Fibroblast of gingiva (primary cell): Measurements from ENCODE around the gene DNAJB7.
"Not testable (repeated sequence)": the region's sequence is repeated elsewhere in the genome, so short reads cannot be mapped to it uniquely, and the experiment has no call there.

Experiments used
- DNase-seq: peaks from one replicate; pipeline ENCODE4 v3.0.0-alpha.2; 2011; ENCODE audit warnings: low read depth

Gene DNAJB7

DNA sequence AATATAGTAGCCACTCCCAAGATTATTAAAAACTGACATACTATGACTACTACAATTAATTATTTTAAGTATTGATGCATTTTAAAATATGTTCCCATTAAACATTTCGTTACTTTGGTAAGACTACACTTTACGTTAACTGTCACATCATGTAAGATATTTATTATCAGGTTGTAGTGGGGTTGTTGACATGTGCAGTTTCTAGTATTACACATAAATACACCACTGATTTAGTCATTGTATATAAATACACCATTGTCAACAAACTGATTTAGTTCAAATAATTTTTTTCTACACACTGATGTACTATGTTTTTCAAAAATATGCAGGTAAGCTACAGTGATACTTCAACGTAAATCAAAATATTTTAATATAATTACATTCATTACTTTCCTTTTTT is 17.0 kb downstream of the DNAJB7 start:
- DNase-seq: no peak

DNA sequence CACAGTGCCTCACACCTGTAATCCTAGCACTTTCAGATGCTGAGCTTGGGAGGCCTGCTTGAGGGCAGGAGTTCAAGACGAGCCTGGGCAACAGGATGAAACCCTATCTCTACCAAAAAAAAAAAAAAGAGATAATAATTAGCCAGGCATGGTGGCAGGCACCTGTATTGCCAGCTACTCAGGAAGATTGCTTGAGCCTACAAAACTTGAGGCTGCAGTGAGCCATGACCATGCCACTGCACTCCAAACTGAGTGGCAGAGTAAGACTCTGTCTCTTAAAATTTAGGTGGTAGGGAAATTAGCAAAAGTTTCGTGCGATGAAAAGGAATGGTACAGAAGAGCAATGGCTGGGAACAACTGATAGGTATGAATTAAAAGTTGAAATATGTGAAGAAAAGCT is 23.4 kb downstream of the DNAJB7 start:
- DNase-seq: no peak

DNA sequence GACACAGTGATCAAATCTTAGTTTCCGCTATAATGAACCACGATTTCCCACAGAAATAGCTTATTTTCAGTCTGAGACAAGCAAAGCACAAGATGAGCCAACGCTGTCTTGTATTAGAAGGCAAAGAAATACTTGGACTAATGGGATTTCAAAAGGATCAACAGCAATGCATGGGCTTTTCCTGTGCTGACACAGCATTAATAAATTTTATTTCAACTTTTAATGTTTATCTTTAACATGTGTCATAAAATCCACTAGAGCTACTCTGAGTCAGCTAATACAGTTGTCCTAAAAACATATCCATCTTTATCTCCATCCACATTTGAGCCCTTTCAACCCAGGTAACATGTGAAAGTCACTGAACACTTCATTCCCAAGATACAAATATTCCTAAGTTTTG is 27.3 kb downstream of the DNAJB7 start:
- no peak for DNase-seq

DNA sequence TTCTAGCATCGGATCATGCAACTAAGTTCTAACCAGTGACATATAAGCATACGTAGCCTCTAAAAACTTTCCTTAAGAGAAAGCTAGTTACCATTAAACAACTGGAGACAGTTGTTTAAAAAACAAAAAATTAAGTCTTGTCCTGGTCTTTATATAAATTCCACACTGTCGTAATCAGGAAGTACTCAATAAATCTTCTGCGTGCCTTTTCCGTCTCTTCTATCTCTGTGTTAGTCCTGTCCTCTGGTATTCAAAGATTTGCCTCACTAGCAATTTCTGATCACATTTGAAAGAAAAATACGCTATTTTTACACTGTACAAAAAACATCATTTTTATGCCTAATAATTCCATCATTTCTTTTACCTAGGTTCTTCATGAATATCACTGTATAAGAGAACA is 32.8 kb downstream of the DNAJB7 start:
- no peak for DNase-seq

DNA sequence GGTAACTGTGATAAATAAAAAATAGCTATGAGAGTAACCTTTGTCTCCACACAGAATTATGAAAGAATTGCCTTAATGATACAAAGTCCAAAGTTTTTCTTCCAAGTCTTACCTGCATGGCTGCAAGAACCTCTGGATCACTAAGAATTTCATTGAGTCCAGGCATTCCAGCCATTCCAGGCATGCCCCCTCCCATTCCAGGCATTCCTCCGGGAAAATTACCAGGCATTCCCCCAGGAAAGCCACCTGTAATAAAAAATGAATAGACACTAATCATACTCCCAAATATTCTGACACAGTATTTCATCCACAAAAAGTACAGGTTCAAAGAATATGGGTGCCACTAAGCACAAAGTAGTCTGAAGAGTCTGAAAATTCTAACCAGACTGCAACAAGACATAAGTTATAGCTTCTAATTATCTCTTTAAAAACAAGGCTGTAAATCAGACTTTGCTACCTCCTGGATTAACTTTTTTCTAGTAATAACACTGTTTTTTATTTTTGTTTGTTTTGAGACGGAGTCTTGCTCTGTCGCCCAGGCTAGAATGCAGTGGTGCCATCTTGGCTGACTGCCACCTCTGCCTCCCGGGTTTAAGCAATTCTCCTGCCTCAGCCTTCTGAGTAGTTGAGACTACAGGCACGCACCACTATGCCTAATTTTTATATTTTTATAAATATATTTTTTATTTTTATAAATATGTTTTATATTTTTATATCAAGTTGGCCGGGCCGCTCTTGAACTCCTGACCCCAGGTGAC is 34.8 kb downstream of the DNAJB7 start:
- no peak for DNase-seq

DNA sequence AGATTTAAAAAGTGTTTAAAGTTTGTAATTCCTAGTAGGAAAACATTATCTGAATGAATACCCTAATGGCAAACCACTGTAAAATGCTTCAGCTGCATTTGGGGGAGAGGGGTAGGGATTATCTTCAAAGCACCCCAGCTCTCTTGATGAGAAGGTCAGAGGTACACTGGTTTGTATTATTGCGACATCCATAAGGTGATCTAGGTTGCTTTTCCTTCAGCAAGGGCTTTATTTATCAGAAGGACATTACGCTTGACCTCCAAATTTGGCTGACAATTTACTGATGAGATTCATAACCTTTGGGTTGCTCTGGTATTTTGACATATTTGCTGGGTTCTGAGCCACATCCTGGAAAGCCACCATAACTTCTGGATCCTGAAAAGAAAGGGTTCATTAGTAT is 35.6 kb downstream of the DNAJB7 start:
- DNase-seq: not testable (repeated sequence)

DNA sequence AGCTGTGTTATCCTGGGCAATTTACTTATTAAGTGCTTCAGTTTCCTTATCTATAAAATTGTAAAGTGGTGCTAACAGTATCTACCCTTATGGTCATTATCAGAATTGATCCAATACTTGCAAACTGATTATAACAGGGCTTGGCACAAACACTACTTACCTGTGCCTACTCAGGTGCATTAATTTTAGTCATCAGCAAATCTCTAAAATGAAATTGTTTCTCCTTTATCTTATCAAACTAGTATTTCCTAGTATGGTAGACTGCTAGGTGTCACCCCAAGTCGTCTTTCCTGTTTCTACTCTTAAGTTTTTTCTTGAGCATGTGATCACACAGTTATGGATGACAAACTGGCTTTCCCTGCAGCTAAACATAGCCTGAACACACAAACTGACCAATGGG is 38.5 kb downstream of the DNAJB7 start:
- no peak for DNase-seq

DNA sequence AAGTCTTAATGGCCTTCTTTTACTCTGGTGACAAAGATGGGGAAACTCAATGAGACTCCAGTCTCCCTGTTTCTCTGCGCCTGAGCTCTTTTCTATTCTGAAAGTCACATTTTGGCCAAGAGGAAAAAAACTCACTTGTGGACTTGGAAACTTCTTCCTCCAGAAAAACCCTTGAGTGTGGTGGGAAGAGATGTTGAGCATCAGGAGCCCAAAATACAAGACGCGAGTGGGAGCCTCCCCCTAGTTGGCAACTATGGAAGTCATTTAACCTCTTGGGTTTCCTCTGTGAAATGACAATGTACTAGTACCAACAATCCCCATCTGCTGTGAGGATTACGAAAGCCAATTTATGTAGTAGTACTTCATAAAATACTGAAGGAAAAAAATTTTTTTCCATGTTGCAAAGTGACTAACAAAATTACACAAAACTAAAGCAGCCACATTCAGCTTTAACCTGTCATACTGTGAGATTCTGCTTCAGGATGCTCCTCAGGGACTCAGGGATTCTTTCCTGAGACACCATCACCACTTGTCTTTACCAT is 42.2 kb downstream of the DNAJB7 start:
- DNase-seq: peak; percentile 46

DNA sequence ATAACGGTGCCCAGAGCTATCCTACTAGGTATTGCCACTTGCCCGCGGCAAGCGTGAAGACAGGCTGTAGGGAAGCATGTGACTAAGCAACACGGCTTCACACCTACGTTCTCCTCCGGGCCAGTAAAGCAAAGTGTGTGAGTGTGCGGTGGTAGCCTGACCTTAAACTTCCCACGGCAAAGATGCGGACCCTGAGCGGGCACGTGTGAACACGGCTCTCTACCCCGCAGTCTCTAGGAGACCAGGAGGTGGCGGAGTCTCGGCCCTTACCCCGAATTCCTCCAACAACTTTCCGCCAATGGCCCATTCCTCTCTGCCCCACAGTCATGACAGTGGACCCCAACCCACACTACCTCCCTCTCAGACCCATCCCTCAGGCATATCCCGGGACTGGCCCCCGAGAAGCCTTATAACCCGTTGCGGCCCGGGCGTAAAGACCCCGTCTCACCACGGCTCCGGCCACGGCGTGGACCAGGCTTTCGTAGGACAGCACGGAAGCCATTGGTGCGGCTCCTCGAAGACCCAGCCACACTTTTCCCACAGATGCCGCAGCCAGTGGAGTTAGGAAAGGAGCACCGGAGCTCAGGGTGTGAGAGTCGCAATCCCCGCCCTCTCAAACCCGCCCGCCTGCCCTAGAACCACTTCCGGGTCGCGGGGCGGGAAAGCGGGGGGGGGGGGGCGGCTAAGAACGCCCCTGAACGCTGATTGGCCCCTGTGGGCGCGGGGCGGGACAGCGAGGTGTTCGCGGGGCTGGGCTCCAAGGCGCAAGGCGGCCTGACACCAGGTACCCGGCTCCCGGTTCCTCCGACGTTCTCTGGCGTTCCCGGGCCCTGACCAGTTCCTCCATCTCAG is 42.9 kb downstream of the DNAJB7 start, which contains the start of gene SLC25A17:
Gene SLC25A17 (minus strand): TSS at position 600 of the 852 bp plus-strand sequence. CDS start 98 bp downstream, at position 502.
- peak; percentile 78 for DNase-seq

DNA sequence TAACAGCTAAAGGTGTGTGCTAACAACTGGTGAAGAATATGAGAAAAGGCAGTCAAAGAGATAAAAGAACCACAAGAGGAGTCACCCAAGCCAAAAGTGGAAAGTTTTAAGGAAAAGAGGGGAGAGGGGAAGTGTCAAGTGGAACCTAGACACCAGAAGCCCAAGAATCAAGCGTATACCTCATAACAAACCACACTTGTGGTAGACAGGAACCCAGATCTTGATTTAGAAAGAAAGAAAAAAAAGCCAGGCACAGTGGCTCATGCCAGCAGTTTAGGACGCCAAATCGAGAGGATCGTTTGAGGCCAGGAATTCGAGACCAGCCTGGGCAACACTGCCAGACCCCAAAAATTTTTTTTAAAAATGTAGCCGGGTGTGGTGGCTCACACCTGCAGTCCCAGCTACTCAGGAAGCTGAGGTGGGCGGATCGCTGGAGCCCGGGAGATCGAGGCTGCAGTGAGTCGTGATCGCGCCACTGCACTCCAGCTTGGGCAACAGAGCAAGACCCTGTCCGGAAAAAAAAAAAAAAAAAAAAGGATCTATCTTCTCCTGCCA is 43.6 kb downstream of the DNAJB7 start:
- no peak for DNase-seq

DNA sequence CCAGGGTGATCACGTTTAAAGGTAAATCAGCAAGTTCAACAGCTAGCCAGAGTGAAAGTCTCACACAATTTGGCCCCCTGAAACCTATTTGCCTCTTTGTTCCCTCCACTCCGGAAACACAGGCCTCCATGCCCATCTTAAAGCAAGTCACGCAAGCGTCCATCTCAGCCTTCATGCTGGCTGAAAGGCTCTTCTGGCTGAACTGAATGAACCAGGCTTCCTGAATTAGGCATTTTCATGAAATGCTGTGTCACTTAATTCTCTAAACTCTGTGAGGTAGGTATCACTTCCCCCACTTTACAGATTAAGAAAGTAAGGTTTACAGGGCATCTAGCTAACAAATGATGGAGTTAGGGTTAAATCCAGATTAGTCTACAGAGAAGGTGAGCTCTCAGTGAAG is 44.2 kb downstream of the DNAJB7 start:
- no peak for DNase-seq

DNA sequence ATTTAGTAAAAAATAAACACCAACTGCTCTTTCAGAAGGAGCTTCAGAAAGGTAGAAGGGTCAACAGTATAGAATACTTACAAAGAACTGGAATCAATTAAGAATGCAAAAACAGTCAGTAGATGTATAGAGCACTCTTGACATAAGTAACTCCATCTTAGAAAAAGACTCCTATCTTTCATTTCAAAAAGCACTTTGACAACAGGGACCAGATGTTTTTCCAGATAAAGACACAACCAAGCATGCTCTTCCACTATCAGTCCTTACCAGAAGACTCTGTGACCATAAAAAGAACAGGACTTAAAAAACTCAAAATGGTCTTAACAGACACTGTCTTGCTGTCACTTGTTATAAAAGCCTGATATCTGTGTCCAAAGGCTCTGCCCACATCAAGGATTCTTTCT is 48.0 kb downstream of the DNAJB7 start:
- no peak for DNase-seq
